Measurements from ENCODE around the gene SELENBP1.
"Not testable (repeated sequence)": the region's sequence is repeated elsewhere in the genome, so short reads cannot be mapped to it uniquely, and the experiment has no call there.

SELENBP1 gene

GRCh38 chr1:151373196-151373595 is 691 bp upstream of the SELENBP1 start:
- no peak for FAIRE-seq

- no peak for FAIRE-seq
Observed at GRCh38 chr1:151371370-151372057, 991 bp downstream of the SELENBP1 start.

- no peak for FAIRE-seq
Observed at GRCh38 chr1:151370211-151370911, 2.1 kb downstream of the SELENBP1 start.

GRCh38 chr1:151369621-151370048 is 2.9 kb downstream of the SELENBP1 start:
- FAIRE-seq = no peak

DNA sequence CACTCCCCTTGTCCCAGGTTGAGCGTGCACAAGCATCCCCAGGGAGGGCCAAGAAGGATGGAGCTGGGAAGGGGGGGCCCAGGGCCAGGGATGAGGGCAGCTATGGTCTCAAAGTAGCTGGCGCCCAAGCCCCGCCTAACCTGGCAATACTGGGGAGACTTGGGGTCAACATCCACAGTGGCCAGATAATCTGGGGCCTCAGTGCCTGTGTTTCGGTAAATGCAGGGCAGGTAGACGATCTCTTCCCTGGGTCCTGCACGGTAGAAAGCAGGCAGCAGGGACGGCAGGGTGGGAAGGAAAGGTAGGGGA is 3.2 kb downstream of the SELENBP1 start:
- no peak for FAIRE-seq

GRCh38 chr1:151368393-151369301 is 3.9 kb downstream of the SELENBP1 start:
- FAIRE-seq = no peak

DNA sequence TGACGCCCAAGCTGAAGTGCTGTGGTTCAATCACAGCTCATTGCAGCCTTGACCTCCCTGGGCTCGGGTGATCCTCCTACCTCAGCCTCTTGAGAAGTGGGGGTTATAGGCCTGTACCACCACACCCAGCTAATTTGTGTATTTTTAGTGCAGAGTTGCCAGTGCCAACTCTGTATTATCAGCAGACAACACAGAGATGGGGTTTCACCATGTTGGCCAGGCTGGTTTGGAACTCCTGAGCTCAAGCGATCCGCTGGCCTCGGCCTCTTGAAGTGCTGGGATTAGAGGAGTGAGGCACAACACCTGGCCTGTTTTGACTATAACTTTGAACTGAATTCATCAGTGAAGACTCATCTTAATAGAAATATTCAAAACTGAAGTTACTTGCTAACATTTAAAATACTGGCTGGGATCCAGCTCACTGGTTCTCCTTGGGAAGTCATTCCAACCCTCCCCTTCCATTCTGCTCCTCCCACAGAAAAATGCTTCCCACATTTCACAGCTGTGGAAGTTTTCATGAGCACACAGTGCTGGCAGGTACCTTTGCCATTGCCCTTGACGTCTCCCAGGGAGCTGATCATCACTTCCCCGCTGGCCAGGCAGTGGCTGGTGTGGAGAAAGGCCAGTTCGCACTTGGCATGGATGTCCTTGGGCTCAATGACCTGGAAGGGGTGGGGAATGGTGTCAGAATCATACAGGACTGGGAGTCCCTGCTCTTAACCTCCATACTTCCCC is 4.7 kb downstream of the SELENBP1 start:
- no peak for FAIRE-seq

DNA sequence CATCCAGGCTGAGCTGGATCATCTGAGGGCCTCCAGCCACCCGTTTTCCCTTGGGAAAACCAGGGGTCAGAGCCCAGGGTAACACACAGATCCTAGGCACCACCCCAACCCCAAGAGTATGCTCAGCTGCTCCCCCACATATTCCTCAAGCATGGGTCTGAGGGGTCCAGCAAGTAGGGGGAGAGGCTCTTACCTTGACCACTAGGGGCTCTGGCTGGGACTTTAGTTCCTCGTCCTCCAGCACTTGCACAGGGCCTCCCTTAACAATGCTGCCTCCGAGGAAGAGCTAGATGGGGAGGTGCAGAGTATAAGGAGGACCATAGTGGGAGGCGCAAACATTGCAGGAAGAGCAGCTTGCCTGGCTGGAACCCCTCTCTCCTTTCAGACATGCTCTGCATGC is 7.5 kb downstream of the SELENBP1 start:
- FAIRE-seq = no peak

GRCh38 chr1:151362308-151363155 is 10.0 kb downstream of the SELENBP1 start:
- no peak for FAIRE-seq

GRCh38 chr1:151361883-151362282 is 10.6 kb downstream of the SELENBP1 start:
- no peak for FAIRE-seq

DNA sequence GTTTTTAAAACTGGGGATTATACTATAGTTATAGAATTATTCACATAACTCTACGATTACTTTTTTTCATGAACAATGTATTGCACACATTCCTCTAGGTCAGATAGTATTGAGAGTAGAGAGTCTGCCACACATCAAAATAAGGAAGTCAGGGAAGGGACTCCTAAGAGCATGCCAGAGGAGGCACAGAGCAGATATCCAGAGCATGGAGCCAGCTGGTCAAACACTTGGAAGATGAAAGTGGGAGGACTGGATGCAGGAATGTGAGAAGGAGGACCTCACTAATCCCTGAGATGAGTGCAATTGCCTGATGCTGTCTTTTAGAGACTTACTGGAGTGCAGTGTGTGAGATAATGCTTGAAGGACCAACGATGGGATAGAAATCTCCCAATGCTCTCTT is 15.8 kb downstream of the SELENBP1 start:
- FAIRE-seq = no peak

GRCh38 chr1:151352021-151352718 is 20.3 kb downstream of the SELENBP1 start:
- FAIRE-seq = no peak

DNA sequence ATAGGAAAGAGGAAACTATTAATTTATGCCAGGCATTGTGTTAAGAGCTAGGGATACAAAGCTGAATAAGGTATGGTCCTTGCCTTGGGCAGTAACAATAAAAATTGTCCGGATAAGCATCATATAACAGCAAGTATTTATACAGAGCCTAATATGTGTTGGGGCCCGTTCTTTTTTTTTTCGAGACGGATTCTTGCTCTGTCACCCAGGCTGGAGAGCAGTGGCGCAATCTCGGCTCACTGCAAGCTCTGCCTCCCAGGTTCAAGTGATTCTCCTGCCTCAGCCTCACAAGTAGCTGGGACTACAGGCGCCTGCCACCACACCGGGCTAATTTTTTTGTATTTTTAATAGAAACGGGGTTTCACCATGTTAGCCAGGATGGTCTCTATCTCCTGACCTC is 22.2 kb downstream of the SELENBP1 start:
- not testable (repeated sequence) for FAIRE-seq

DNA sequence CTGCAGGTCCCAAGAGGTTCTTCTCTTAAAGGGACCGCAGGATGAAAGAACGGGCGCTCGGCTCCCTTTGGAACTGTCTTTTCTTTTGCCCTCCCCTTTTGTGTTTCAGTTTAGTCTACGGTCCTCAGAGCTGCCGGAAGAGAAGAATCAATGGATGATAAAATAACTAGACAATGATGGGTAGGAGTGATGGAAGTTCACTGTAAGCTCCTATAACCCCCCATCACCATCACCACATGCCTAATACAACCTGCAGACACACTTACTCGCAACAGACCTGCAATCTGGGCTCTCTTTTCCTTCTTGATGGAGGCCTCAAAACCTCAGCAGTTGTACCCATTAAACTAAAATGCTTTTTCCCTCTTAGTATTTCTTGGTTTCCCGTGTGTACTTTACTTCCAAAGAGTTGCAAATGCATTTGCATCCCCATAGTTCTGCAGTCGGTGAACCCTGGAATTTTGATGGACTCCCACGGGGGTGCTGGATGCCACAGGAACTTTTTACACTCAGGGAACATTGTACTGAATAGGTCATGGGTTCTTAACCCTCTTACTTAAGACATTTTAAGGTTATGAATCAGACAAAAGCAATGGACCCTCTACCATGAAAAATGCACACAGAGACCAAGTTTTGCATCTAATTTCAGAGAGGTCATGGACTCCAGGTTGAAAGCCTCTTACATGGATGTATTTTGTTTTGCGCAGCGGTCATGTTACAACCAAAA is 24.8 kb downstream of the SELENBP1 start:
- FAIRE-seq = no peak

GRCh38 chr1:151346769-151347522 is 25.6 kb downstream of the SELENBP1 start, which contains the start of gene RFX5:
RFX5 (minus strand) TSS chr1:151347252; CDS start chr1:151346320, 932 bp downstream.
- peak; percentile 99 for FAIRE-seq

GRCh38 chr1:151346082-151346768 is 26.3 kb downstream of the SELENBP1 start:
- no peak for FAIRE-seq

DNA sequence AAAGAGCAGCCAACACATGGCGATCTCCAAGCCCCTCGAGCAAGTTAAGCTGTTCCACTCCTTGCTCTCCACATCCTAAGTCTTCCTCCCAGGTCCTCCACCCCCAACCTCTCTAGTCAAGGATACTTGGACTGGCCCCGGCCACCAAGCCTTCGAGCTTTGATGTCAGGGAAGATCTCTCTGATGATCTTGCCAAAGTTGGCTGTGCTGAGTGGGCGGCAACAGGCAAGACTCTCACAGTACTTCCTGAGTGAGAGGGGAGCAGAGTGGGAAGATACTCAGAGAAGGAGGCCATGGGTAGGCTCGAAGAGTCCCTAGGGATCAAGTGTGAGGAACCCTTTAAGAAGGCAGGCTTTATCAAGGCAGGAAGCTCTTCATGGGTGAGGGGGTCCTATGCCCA is 28.2 kb downstream of the SELENBP1 start:
- FAIRE-seq = no peak

- FAIRE-seq = no peak
Observed at GRCh38 chr1:151343587-151343986, 28.9 kb downstream of the SELENBP1 start.

DNA sequence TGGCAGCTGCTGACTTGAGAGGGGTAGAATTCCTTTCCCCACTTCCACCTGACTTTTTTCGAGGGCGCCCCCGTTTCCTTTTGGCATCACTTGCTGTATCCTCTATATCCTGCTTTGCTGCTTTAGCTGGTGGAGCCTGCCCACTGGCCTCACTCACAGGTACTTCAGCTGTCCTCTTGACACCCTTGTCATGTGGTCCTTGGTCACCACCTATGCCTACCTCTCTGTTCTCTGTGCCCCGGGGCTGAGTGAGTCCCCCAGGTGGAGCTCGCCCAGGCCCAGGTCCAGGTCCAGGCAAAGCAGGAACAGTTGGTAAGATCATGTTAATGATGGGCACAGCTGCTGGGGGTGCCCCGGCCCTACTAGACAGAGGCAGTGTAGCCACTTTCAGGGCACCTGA is 29.9 kb downstream of the SELENBP1 start:
- no peak for FAIRE-seq

All from A204.1 (cell line).